Putamen (tissue), 1 donor: ENCODE results near the gene PAN3.
"Not testable (repeated sequence)": the region's sequence is repeated elsewhere in the genome, so short reads cannot be mapped to it uniquely, and the experiment has no call there.

ENCODE experiments used
- DNase-seq: peaks from one replicate; pipeline ENCODE4 v3.0.0-alpha.2; 2016; ENCODE audit warnings: low spot score

PAN3 gene

GRCh38 chr13:28138756-28139470 is 568 bp downstream of the PAN3 start:
- peak; percentile 80 for DNase-seq

- DNase-seq: no peak
Observed at GRCh38 chr13:28140433-28141125, 2.2 kb downstream of the PAN3 start.

- not testable (repeated sequence) for DNase-seq
Observed at GRCh38 chr13:28141542-28141941, 3.2 kb downstream of the PAN3 start.

- DNase-seq: no peak
Observed at GRCh38 chr13:28145049-28145448, 6.7 kb downstream of the PAN3 start.

GRCh38 chr13:28147495-28147894 is 9.2 kb downstream of the PAN3 start:
- DNase-seq: no peak

DNA sequence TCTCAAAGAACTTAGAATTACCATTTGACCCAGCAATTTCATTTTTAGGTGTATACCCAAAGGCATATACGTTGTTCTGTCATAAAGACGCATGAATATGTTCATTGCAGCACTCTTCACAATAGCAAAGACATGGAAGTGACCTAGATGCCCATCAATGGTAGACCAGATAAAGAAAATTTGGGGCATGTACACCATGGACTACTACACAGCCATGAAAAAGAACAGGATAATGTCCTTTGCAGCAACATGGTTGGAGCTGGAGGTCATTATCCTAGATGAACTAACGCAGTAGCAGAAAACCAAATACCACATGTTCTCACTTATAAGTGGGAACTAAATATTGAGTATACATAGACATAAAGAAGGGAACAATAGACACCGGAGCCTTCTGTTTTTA is 20.7 kb downstream of the PAN3 start:
- DNase-seq: no peak

DNA sequence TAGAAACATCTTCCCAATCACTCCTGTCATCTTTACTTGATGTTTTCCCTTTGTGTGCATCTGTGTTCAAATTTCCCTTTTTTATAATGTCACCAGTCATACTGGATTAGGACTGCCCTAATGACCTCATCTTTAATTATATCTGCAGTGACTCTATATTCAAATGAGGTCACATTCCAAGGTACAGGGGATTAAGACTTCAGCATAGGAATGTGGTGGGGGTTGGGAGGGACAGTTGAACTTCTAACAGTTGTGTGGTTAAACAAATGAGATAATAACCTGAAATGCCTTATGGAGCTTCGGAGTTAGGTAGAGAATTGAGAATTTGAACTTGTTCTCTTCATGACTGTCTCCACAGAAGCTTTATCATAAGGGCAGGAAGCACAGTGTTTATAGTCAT is 23.0 kb downstream of the PAN3 start:
- DNase-seq: no peak

- DNase-seq: no peak
Observed at GRCh38 chr13:28163587-28163986, 25.2 kb downstream of the PAN3 start.

GRCh38 chr13:28166257-28166656 is 27.9 kb downstream of the PAN3 start:
- no peak for DNase-seq

DNA sequence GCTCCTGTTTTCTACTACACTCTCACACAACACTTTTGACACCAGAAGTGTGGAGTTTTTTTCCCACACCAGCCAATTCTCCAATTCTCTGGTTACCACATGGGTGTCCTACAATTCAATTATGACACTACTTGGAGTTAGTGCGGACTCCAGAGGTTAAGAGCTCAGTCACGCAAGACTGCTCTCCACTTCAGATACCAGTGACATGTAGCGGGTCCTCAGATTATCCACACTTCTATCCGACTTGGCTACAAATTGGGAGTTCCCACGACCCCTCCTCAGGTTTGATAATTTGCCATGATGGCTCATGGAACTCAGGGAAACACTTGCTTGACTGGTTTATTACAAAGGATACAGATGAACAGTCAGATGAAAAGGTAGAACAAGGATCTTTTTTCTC is 32.9 kb downstream of the PAN3 start:
- DNase-seq: no peak

DNA sequence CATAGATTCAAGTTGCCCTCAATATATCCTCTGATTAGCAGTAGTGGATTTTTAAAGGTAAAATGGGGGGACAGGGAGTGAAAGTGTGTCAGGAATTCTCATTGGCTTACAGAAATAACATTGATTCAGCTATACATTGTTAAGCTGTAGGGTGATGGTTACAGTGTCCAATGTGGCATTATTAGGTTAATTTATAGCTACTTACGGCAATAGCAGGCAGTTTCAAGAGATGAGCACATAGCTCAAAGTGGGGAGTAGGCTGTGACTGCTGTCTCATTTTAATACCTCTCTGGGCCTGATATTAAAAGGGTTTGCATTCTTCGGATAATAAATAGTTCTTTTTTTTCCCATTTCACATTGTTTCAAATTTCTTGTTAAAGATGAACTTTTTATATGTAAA is 34.6 kb downstream of the PAN3 start:
- DNase-seq: no peak

DNA sequence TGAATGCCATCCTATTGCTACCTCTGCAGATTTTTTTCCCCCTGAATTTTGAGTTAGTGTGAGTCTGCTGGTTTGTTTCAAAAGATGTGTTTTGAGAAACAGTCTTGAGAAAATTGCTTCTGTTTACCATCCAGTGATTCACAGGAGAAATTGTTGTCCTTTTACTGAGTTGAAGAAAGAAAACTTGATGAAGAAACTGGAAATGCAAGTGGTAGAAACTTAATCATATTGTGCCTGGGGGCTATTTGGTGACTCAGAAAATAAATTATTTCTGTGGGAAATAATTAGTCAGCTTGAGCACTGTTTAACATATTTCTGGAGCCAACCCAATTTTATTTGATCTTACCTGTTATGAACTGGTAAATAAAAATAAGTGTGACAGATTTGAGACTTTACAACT is 35.4 kb downstream of the PAN3 start:
- DNase-seq: no peak

DNA sequence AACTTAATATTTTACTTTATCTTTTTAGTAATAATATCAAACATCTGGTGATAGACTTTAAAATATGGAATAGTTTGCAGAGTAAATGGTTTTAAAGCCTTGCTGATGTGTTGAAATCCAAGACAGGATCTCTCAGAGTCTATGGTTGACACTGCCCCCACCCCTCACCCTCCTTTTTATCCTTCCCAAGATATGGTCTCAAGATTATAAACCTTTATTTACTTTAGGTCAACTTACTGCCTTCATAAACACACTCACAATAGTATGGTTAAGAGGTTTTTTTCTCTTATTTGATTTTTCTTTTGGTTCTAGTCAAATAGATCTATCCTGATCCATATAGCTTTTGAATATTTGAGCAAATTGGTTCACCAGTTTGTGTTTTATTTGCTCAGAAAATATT is 39.0 kb downstream of the PAN3 start:
- DNase-seq: no peak

DNA sequence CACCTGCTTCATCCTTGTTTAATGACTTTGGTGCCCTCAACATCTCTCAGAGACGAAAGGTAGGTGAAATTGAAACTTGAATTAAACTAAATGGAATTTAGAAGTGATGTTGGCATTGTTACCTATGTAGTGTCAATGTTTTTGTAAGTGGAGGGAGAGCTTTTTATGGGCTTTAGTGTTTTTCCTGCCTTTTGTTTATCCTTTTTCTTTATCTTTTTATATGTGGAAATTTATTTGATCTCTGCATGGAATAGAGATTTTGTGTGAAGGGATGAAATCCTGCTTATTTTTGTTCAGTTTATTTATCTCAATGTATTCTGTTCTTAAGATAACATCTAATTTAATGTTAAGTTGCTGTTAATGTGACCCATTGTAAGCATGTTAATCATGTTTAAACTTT is 39.5 kb downstream of the PAN3 start:
- no peak for DNase-seq

DNA sequence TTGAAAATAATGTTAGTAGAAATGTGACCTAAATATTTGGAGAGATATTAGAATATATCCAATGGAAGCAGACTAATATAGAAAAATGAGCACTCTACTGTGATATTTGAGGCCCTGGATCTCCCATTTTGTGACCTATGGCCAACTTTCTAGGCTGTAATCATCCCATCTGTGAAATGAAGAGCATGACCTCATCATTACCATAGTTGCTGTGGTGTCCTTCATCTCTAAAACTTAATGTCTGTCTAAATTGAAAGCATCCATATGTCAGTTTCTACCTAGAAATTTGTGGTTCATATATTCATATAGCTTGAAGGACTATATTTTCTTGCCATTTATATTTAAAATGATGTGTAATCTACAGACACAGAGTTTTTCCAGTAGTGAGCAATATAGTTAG is 41.6 kb downstream of the PAN3 start:
- DNase-seq: no peak

DNA sequence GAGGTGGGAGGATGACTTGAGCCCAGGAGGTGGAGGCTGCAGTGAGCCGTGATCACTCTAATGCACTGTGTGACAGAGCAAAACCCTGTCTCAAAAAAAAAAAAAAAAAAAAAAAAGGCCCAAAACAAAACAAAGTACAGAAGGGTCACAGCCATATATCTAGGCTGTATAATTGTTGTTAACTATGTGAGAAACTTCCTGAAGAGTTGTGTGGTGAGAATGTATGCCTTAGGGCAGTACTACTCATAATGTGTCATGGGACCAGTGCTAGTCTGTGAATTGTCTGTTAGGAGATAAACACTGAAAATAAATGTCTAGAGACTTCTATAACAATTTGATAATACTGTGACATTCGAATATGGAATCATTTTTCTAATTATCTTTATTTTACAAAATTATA is 43.1 kb downstream of the PAN3 start:
- no peak for DNase-seq

GRCh38 chr13:28185256-28185655 is 46.9 kb downstream of the PAN3 start:
- DNase-seq: no peak

- DNase-seq: no peak
Observed at GRCh38 chr13:28199089-28199488, 60.7 kb downstream of the PAN3 start.

- DNase-seq: no peak
Observed at GRCh38 chr13:28204043-28204442, 65.7 kb downstream of the PAN3 start.

DNA sequence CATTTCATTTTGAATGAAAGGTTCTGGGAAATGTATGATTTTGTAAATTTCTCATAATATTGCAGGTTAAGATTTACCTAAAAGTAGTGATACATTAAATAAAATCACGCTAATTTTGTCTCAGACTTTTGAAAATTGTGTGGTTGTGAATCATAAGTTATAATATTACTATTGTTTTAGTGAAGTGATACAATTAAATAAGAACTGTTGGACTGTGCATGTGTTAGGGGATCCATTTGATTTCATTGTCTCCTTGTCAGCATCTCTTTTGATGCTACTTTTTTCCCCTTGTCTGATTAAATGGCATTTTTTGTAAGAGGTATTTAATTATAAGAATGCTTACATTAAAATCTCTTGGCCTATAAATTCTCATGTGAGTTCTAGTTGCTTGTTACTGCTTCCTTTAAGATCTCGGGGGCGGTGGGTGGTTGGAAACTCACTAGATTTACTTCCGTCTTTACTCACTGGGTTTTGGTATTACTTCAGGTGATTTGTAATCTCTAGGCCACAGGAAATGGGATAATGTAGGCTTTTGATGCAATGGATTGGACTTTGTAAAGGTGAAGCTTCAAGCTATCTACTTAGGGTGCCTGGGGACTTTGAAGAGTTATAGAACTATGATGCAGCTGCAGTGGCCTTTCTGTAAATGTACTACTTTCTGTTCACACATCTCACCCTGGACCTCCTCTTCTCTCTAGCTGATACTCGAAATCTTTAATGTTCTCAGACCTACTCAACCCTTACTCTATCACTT is 66.5 kb downstream of the PAN3 start:
- DNase-seq: no peak

- no peak for DNase-seq
Observed at GRCh38 chr13:28218679-28219078, 80.3 kb downstream of the PAN3 start.

GRCh38 chr13:28219408-28220099 is 81.2 kb downstream of the PAN3 start:
- DNase-seq: no peak

DNA sequence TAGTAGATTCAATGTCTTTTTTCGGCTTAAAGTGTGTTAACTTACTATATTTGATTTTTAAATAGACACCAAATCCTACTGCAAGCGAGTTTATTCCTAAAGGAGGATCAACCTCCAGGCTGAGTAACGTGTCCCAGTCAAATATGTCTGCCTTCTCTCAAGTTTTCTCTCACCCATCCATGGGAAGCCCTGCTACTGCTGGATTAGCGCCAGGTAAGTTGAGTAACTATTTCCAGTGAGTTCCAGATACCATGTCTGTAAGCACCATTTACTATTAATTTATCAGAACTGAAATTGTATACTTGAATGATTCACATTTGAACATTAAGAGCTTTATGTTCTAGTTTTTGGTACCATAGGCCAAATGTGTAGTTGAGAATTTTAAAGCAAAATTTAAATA is 81.8 kb downstream of the PAN3 start:
- no peak for DNase-seq
